NCI-H82 treated with DMSO at 0.1 percent for 48 hours (cell line): ENCODE measurements around the gene SYCP2L.
"Not testable (repeated sequence)": the region's sequence is repeated elsewhere in the genome, so short reads cannot be mapped to it uniquely, and the experiment has no call there.

Experiments used
- DNase-seq: peaks from one replicate; lab custom pipeline; 2025; ENCODE audit not compliant: unreplicated experiment; lab: John Stamatoyannopoulos, UW

The SYCP2L gene

DNA sequence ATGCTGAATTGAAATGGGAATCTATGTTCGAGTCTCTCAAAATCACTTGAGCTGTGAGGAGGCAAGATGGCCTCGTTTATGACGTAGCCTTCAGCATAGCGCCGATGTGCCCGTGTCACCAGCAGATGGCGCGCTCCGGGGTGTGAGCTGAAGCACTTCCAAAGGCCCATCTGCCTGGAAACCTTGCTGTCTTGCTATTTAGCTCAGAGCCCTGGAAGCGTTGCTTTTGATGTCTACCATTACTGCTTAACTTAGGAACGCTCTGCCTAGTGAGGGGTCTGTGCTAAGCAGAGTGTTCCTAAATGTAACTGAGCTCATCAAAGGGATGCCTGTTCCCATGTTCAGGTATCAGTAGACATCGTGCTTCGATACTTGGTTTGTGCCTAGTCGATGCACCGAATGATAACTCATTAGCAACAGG is 67.7 kb downstream of the SYCP2L start:
- DNase-seq = peak; percentile 61

DNA sequence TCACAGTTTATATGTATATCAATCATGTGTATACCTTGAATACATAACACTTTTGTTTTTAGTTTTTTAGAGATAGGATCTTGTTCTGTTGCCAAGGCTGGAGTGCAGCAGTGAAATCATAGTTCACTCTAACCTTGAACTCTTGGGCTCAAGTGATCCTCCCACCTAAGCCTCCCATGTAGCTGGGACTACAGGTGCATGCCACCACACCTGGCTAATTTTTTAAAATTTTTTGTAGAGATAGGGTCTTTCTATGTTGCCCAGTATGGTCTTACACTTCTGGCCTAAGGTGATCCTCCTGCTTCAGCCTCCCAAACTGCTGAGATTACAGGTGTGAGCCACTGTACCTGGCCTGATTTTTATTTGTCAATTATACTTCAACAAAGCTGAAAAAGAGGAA is 69.9 kb downstream of the SYCP2L start:
- DNase-seq = no peak

DNA sequence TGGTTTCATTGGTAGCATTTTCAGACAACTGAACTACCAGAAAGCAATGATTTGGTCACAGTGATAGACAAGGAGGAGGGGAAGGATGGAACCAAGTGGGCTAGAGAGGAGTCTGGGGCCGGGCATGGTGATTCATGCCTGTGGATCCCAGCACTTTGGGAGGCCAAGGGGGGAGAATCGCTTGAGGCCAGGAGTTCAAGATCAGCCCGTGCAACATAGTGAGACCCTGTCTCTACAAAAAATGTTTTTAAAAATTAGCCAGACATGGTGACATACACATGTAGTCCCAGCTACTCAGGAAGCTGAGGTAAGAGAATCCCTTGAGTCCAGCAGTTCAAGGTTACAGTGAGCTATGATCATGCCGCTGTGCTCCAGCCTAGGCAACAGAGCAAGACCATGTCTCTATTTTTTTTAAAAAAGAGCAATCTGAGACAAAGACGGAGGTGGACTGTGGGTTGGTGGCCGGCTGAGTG is 70.6 kb downstream of the SYCP2L start:
- no peak for DNase-seq

DNA sequence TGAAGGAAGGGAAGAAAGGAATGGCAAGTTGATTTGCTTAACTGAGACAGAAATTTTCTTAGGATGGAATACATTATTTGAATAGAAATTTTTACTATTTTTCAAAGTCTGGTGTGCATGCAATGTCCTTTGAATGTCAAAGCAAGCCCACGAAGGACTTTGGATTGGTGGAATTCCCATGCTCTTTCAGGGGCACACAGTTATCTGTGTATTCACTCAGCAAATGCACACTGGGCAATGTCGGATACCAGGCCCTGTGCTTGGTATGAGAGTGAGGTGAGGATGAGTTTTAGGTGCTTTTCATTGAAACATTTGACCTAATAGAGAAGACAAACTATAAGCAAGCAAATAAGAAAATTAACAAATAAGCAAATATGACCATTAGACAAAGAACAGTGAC is 73.3 kb downstream of the SYCP2L start:
- no peak for DNase-seq

DNA sequence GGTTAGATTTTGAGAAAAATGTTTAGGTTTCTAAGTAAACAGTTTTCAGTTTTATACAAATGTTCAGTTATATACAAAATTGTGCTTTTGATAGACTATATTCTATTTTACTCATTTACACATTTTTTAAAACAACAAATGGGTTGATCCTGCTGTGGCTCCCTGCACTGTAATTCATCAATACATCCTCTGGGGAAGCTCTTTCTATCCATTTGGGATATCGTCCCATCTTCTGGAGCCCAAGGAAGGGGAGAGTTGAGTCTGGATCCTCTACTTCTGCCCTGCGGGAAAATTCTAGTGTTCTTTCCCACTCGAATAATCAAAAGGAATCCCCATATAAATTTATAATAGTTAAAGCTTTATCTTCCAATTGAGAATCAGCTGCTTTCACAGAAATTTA is 75.0 kb downstream of the SYCP2L start:
- DNase-seq = no peak

DNA sequence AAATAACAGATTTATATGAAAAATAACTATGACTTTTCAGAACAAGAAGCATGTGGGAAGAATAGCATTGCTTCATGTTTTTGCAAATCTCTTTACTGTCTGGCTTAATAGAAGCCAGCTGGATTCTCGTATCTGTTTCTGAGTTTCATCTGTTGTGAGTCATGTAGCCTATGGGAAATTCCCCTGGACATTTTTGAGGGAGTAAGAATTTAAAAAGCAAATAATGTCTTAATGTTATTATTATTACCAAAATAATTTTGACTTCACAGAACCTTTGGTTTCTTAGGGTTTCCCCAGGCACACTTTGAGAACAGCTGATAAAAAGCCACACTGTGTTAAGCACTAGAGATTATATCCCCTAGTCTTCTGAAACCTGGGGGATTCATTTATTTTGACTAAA is 75.8 kb downstream of the SYCP2L start:
- no peak for DNase-seq

DNA sequence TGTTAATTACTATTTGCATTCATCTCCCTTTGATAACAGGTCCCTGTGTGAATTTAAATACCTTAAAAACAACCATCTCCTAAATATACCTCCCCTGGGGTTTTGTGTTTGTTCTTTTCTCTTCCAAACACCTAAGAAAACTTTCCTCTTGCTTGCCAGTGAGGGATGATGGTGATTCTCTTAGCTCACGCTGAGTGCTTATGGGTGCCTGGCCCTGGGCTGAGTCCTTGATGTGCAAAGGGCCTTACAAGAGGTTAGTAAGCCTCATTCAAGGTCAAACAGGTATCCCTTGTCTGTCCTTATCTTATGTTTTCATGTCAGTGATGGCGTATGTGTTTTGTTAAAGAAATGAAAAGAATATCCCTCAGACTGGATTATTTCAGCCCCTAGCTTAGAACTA is 76.3 kb downstream of the SYCP2L start:
- no peak for DNase-seq

DNA sequence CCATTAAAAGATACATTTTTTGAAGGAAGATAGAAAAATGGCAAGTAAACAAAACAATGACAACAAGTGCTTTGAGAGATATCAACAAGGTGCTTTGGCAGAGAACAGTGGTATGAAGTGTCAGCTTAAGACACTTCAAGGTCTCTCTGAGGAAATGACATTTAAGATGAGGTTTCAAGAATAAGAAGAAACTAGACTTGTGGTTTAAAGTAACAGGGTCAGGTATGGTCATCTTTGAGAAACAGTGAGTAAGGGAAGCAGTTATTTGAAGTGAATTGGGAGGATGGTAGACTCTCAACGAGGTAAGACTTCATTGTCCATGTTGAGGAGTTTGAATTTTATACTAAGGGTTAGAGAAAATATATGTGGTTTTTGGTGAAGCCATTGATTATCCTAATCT is 77.8 kb downstream of the SYCP2L start:
- no peak for DNase-seq

DNA sequence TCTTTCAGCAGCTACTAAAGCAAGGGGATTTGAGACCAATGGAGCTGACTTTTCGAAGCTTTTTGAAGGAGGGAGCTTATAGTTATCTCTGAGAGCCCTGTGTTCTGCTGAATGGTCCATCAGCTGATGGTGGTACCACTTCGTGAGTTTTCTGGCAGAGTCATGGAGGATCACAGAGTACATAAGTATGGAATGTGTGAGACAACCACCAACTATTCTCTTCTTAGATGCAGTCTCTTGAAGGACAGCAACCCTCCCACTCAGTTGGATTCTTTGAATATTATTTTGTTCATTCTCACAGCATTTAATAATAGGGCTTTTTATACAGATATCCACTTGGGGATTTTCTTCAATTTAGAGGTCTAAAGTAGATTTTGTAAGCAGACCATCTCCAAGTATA is 81.9 kb downstream of the SYCP2L start:
- DNase-seq = no peak

DNA sequence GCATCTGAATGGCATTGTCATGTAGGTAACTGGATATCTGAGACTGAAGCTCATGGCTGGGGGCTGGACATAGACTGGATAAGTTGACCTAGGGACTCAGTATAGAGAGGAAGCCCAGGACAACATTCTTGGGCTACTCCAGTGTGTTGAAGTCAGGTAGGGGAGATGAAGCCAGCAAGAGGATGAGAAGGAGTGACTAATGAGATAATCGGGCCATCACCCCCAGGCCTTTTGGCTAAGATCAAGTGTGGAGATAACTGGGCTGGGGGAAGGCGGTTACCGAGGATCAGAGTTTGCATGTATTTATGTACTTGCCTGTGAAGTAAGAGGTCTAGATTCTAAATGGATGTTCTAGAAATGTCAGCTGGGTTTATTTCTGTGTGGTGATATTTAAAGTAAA is 83.9 kb downstream of the SYCP2L start:
- no peak for DNase-seq

DNA sequence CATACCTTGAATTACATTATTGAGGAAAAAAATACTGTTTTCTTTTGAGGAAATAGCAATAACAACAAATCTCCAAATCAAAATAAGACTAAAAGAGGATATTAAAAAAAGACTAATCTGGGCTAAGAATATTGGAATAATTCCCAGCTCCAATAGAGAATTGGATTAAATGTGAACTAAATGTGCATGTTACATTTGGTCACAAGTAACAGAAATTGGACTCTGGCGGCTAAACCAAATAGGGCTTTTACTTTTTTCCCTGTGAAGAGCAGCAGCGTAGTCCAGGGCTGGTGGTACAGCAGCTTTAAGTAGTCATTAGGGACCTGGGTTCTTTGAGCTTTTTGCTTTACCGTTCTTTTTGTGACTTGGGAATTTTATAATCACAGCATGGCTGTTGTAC is 85.3 kb downstream of the SYCP2L start:
- DNase-seq = no peak

DNA sequence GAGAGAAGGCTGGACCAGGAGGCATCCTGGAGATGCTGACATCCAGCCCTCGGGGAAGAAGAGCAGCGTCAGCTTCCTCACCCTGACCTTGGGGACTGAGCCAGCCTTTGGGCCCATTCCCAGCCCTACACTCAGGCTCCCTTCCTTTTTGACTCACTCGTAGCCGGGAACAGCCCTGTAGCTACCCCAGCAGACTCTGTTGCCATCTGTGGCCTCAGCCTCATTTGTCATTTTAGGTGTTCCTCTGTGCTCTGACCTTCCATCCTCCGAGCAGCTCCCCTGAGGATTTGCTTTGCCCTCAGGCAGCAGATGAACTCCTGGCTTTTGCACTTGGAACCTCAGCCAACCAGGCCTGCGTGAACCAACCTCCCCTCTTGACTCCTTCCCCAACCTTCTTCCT is 89.7 kb downstream of the SYCP2L start:
- DNase-seq = no peak

DNA sequence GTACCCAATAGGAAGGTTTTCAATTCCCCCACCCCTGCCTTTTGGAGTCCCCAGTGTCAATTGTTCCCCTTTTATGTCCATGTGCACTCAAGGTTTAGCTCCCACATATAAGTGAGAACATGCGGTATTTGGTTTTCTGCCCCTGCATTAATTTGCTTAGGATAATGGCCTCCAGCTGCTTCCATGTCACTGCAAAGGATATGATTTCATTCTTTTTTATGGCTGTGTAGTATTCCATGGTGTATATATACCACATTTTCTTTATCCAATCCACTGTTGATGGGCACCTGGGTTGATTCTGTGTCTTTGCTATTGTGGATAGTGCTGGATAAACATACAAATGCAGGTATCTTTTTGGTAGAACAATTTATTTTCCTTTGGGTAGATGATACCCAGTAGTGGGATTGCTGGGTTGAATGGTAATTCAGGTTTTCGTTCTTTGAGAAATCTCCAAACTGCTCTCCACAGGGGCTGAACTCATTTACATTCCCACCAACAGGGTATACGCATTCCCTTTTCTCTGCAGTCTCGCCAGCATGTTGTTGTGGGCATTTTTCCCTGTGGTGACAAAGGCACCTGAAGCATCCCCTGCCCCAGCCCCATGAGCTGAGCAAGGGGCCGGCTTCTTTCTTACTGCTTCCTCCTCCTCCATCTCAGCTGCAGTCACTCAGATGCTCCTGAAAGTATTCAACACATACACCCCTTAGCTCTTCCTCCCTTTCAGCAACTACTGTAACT is 90.5 kb downstream of the SYCP2L start:
- DNase-seq = no peak

DNA sequence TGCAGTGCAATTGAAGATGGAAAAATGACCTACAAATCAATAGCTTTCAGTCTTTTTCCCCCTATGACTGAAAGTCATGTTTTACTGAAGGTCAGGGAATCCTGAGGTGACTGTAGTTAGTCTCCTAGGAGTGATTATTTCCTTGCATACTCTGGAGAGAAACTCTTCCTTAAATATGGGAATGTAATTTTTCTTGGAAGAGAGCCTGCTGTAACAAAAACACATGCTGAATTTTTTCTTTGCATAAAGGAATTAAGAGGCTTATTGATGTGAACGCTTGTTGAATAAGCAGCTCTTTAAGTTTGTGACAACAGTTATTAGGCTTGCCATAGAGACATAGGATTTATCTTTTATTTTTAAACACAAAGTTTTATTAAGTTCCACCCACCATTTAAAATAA is 92.8 kb downstream of the SYCP2L start:
- DNase-seq = no peak

DNA sequence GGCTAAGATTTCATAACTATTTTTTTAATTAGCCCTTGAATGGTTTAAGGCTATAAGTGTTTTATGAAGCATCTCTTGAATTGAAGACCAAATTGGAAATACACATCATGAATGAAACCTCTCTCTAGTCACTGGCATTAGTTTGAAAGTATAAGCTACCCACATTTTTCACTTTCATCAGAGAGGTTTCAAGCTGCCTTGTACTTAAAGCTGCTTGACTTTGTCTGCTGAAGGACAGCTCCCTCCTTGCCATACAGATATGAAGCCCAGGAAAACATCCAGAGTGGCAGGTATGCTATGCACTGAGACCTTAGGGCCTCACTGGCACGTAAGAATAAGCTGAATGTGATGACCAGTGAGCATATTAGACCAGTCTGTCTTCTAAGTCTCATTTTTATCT is 94.6 kb downstream of the SYCP2L start:
- no peak for DNase-seq

DNA sequence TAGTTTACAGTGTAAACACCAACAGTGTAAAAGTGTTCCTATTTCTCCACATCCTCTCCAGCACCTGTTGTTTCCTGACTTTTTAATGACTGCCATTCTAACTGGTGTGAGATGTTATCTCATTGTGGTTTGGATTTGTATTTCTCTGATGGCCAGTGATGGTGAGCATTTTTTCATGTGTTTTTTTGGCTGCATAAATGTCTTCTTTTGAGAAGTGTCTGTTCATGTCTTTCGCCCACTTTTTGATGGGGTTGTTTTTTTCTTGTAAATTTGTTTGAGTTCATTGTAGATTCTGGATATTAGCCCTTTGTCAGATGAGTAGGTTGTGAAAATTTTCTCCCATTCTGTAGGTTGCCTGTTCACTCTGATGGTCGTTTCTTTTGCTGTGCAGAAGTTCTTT is 98.1 kb downstream of the SYCP2L start:
- DNase-seq = not testable (repeated sequence)

DNA sequence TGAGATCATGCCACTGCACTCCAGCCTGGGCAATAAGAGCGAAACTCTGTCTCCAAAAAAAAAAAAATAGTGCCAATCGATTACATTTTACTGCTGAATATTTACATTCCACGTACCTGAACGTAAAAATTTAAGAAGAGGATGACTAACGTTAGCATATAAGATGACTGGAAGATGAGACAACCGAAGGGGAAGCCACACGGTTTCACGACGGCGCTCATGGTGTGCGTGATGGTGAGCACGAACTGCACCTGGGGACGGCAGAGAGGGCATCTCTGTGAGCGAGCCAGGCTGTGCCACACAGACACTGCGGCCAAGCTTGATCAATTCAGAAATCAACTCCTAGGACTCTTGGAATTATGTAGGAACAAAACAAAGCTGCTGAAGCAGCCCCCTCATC is 102.7 kb downstream of the SYCP2L start:
- no peak for DNase-seq

DNA sequence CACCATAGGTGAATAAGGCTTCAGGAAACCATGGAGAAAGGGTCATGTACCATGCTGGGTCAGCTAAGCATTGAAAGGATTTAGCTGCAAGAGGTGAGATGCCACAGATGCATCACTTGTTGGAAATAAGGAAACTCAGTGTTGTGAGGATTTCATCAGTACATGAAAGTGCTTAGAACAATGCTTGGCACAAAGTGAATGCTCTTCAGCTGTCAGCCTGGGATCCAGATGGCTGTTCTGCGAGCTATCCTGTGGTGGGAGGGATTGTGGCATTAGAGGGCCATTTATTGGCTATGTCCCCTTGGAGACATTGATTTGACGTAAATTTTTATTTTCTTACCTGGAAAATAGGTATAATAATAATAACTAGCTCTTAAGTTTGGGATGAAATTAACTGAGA is 104.3 kb downstream of the SYCP2L start:
- DNase-seq = peak; percentile 31

DNA sequence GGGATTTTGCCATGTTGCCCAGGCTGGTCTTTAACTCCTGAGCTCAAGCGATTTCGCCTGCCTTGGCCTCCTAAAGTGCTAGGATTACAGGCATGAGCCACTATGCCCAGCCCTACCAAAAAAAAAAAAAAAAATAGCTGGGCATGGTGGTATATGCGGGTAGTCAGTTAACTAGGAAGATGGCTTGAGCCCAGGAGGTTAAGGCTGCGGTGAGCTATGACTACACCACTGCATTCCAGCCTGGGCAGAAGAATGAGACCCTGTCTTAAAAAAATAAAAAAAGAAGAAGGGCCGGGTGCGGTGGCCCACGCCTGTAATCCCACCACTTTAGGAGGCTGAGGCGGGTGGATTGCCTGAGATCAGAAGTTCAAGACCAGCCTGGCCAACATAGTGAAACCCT is 107.0 kb downstream of the SYCP2L start:
- DNase-seq = no peak

DNA sequence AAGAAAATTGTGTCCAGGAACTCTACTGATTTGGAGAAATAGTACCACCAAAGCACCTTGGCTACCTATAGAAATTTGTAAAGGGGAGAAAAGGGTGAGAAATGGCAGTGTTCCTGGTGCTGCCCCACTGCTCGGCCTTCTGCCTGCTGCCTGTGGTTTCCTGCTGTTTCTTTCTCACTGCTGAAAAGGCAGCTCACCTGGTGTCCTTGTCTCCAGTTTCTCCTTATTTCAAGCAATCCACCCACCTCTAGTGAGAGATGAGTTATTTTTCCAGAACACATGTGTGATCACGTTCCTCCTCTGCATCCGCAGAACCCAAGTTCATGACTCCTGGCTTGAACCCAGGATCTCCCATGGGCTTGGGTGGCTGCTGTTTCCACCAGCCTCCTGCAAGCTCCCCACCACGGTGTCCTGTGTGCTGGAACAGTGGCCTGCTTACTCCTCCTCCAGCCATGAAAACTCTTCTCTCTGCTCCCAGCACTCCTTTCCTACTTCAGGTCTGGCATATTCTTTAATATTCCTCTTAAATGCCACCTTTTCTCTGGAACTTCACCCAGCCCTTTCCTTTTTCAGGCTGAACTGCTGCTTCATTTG is 108.4 kb downstream of the SYCP2L start:
- DNase-seq = no peak

DNA sequence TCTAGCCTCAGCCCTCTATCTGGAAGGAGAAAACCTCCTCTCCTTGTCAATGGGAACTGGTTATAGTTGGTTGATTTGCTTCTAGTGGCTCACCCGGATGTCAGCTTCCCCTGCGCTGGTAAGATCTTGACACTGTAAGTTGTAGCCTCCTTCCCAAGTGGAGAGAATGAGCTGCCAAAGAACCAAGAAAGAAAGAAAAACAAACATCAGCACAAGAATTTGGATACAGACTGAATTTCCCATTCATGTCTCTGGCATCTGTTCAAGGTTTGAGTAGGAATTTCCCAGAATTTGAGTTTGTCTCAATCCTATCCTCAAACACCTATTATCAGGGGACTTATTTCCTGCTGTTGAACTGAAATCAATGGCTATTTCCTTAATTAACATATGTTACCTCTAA is 113.1 kb downstream of the SYCP2L start:
- no peak for DNase-seq

DNA sequence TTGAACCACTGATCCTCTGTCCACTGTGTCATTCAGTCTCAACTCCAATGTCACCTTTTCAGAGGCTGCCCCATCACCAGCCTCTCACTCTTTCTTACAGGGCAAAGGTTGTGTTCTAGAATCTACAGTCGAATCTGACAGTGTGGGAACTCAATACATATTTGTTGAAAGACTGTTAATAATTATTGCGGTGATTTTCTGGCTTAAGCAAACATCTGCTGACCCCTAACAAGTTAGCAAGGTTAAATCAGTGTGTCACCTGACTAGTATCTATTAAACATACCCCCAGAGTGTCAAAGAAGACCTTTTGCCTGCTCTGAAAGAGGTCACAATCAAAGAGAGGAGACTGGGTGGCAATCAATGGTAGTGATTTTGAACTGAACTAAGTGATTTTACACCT is 115.3 kb downstream of the SYCP2L start:
- DNase-seq = no peak

DNA sequence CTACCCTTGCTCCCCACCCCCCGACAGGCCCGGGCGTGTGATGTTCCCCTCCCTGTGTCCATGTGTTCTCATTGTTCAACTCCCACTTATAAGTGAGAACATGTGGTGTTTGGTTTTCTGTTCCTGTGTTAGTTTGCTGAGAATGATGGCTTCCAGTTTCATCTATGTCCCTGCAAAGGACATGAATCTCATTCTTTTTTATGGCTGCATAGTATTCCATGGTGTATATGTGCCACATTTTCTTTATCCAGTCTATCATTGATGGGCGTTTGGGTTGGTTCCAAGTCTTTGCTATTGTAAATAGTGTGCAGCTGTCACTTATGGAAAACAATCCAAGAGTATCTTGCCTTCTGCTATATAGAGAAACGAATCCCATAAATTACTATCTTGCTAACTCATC is 116.4 kb downstream of the SYCP2L start:
- DNase-seq = not testable (repeated sequence)
